Ascending aorta (tissue), 2 donors: ENCODE data around the gene SLC9A8. TPM values are rescaled to one million over a fixed set of nuclear protein-coding genes. Genes with fewer than 3 reads are reported as not detected.

Source experiments
- DNase-seq, 2 donors: peaks; one replicate each; pipeline ENCODE4 v3.0.0-alpha.2; 2019; ENCODE audit warnings: low spot score in 2 of 2
- H3K27ac ChIP-seq, 2 donors: fragments of 200-600 bp; sonication (generic); one replicate each; pipeline ENCODE4 v1.5.1; 2016 to 2017; ENCODE audit warnings: mild to moderate bottlenecking in 1 of 2
- H3K27me3 ChIP-seq: fragments of 200-600 bp; sonication (generic); one replicate; pipeline ENCODE4 v1.5.1; 2017
- H3K36me3 ChIP-seq, 2 donors: fragments of 200-600 bp; sonication (generic); one replicate each; pipeline ENCODE4 v1.5.1; 2016
- H3K4me1 ChIP-seq, 2 donors: fragments of 200-600 bp; sonication (generic); one replicate each; pipeline ENCODE4 v1.5.1; 2016 to 2017; ENCODE audit warnings: mild to moderate bottlenecking in 1 of 2
- H3K4me3 ChIP-seq, 2 donors: fragments of 200-600 bp; sonication (generic); one replicate each; pipeline ENCODE4 v1.5.1; 2016 to 2017; ENCODE audit warnings: mild to moderate bottlenecking in 1 of 2
- H3K9me3 ChIP-seq, 2 donors: fragments of 200-600 bp; sonication (generic); one replicate each; pipeline ENCODE4 v1.5.1; 2016
- CTCF ChIP-seq, 3 experiments: fragments of 200-600 bp in 2 of 3; fragments of 450-650 bp in 1 of 3; sonication (generic) in 2 of 3; IDR thresholded peaks; one replicate each; pipeline ENCODE4 v1.5.1; 2016 to 2019; ENCODE audit warnings: antibody characterized with exemption in 3 of 3, mild to moderate bottlenecking in 1 of 3, moderate library complexity in 1 of 3
- intact Hi-C: fragments of 100-400 bp; cut with DNase I; formaldehyde crosslinking; loops from one replicate; pipeline ENCODE4 v1.15.1; 2023
- total RNA-seq: library from RNA; depleted of rRNA; stranded (reverse); fragments of >200 nt; gene quantifications from one replicate; pipeline ENCODE4 v1.1.0, GENCODE V29; 2016

SLC9A8 gene
- total RNA-seq, 1 donor from 2014 or later: 9.7 TPM

GRCh38 chr20:49882171-49882970, 69.7 kb downstream of the SLC9A8 start:
- TF ChIP-seq CTCF (IDR thresholded peaks at IDR 0.05): no peak
- Histone ChIP-seq H3K36me3 (peaks cover 5 to 25% of the 10 kb centered on the region in 2 donors), H3K27ac (peak overlapping the region in 1 of 2 donors; percentile 1), H3K9me3 (no peaks in the 10 kb centered on the region), H3K4me3 (no peak overlapping the region), H3K27me3 (no peaks in the 10 kb centered on the region), H3K4me1 (peaks cover 9 to 25% of the 10 kb centered on the region in 2 donors)
- no peak for DNase-seq
- intact Hi-C loops: no loop called here

- TF ChIP-seq CTCF (IDR thresholded peaks at IDR 0.05): no peak
- H3K27me3 ChIP-seq: no peaks in the 10 kb centered on the region
- H3K27ac ChIP-seq: no peak overlapping the region
- no peak for DNase-seq
- no peak overlapping the region for H3K4me3 ChIP-seq
- H3K36me3 ChIP-seq: peaks cover 5 to 25% of the 10 kb centered on the region in 2 donors
- intact Hi-C loops: no loop called here
- H3K4me1 ChIP-seq: peaks cover 13 to 33% of the 10 kb centered on the region in 2 donors
- H3K9me3 ChIP-seq: no peaks in the 10 kb centered on the region
These were observed 70.7 kb downstream of the SLC9A8 start for GRCh38 chr20:49883246-49883802.

GRCh38 chr20:49885558-49886332, 73.1 kb downstream of the SLC9A8 start:
- Histone ChIP-seq H3K4me1 (peaks cover 7 to 30% of the 10 kb centered on the region in 2 donors), H3K9me3 (no peaks in the 10 kb centered on the region), H3K36me3 (peaks cover 9 to 34% of the 10 kb centered on the region in 2 donors), H3K27me3 (no peaks in the 10 kb centered on the region), H3K4me3 (no peak overlapping the region), H3K27ac (peak overlapping the region in 1 of 2 donors; percentile 79)
- no peak for TF ChIP-seq CTCF (IDR thresholded peaks at IDR 0.05)
- no peak for DNase-seq
- intact Hi-C loops: loop anchor here (2.0 to 5.0 kb wide), 3 partner anchors 33 to 343 kb away; partner anchors contain the start of gene SLC9A8

GRCh38 chr20:49886571-49887213, 74.1 kb downstream of the SLC9A8 start:
- Histone ChIP-seq H3K27me3 (no peaks in the 10 kb centered on the region), H3K4me1 (peaks cover 7 to 25% of the 10 kb centered on the region in 2 donors), H3K36me3 (peaks cover 9 to 31% of the 10 kb centered on the region in 2 donors), H3K27ac (peak overlapping the region; percentile 79 to 84), H3K4me3 (no peak overlapping the region), H3K9me3 (no peaks in the 10 kb centered on the region)
- TF ChIP-seq CTCF (IDR thresholded peaks at IDR 0.05): no peak
- intact Hi-C loops: loop anchor here (2.0 to 5.0 kb wide), 3 partner anchors 34 to 344 kb away; partner anchors contain the start of gene SLC9A8
- peak in 1 of 2 donors; percentile 63 for DNase-seq
